Dendritic cell treated with granulocyte-macrophage colony-stimulating factor and Interleukin-4, amounts not matched to agents 40 ng/mL and 50 ng/mL, for 4 days (primary cell): ENCODE data around the gene UROC1.
A peak's percentile ranks its signal among the peaks of the same experiment; 100 is the strongest.

ENCODE experiments used
- H3K27ac Mint-ChIP-seq: one replicate; pipeline ENCODE4 v1.8.0; 2022; ENCODE audit warnings: mild to moderate bottlenecking, mixed read lengths
- H3K27me3 Mint-ChIP-seq: one replicate; pipeline ENCODE4 v1.8.0; 2022; ENCODE audit warnings: mild to moderate bottlenecking, mixed read lengths
- H3K36me3 Mint-ChIP-seq: one replicate; pipeline ENCODE4 v1.8.0; 2022; ENCODE audit warnings: low read depth, mixed read lengths
- H3K4me1 Mint-ChIP-seq: one replicate; pipeline ENCODE4 v1.8.0; 2022; ENCODE audit warnings: low read depth, mixed read lengths
- H3K4me3 Mint-ChIP-seq: one replicate; pipeline ENCODE4 v1.8.0; 2022; ENCODE audit warnings: mild to moderate bottlenecking, moderate library complexity, mixed read lengths
- H3K9me3 Mint-ChIP-seq: one replicate; pipeline ENCODE4 v1.8.0; 2022; ENCODE audit warnings: mixed read lengths
- intact Hi-C: fragments of 100-400 bp; cut with micrococcal nuclease; formaldehyde crosslinking; loops from one replicate; pipeline ENCODE4 v1.15.0; 2022

The UROC1 gene

GRCh38 chr3:126517291-126517951 is at the start of gene UROC1:
Gene UROC1, minus strand, starts transcription at chr3:126517773. Its CDS starts 54 bp downstream, at chr3:126517719.
- Mint-ChIP-seq H3K27me3 (peaks cover 3% of the 10 kb centered on the region), H3K36me3 (no peaks in the 10 kb centered on the region), H3K4me1 (peaks cover 18% of the 10 kb centered on the region), H3K9me3 (no peaks in the 10 kb centered on the region), H3K4me3 (no peak within 1 kb of the TSS), H3K27ac (peak within 1 kb of the TSS; percentile 39)
- intact Hi-C loops = no loop called here

DNA sequence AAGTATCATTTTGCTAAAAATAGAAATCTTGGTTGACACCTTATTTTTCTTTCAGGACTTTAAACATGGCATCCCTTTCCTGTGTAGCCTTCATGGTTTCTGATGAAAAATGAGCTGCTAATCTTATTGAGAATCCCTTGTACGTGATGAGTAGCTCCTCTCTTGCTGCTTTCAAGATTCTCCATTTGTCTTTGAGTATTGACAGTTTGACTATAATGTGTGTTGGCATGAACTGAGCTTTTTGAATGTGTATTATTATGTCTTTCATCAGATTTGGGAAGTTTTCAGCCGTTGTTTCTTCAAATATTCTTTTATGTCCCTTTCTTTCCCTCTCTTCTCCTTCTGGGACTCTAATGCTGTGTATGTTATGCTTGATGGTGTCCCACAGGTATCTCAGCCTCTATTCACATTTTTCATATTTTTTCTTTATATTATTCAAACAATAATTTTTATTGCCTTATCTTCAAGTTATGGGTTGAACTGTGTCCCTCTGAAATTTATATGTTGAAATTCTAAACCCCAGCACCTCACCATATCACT is 45.2 kb upstream of the UROC1 start:
- Mint-ChIP-seq H3K4me3 (no peak overlapping the region), H3K36me3 (no peaks in the 10 kb centered on the region), H3K4me1 (peaks cover 3% of the 10 kb centered on the region), H3K27ac (no peak overlapping the region), H3K9me3 (no peaks in the 10 kb centered on the region), H3K27me3 (peaks cover 2% of the 10 kb centered on the region)
- intact Hi-C loops = no loop called here

DNA sequence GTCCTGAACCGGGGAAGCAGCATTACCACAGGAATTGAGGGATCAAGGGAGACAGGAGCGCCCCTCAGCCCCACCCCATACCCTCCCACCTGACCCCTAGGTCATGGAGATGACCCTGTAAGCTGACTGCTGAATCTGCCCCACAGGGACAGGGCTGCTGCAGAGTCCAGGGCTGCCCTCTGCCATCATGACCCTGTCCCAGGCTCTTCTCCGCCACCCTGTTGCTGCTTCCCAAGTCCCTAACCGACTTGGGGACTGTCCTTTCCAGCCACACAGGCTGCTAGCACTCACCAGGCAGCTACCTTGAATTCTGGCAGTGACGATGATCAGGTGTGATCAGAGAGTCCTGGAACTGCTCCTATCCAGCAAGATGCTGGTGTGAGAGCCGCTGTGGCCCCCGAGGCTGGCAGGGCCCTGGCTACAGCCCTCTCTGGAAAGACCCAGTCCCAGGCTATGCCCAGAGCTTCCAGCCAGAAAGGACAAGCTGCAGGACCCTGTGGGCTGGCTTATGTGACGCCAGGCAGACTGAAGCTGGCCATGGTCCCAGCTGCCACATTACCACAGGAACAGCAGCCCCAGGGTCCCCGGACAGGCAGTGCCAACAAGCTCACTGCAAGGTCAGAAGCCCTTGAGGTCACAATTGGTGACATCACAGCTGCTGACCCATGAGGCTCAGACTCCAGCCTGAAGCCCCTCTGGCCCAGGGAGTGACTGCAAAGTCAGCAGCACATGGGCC is 40.9 kb upstream of the UROC1 start, which contains the start of gene C3orf22:
Gene C3orf22 (minus strand): TSS at position 597 of the 736 bp plus-strand sequence. CDS start 5,542 bp downstream, outside the sequence.
- no peak within 1 kb of the TSS for H3K4me3 Mint-ChIP-seq
- no peaks in the 10 kb centered on the region for H3K9me3 Mint-ChIP-seq
- intact Hi-C loops = no loop called here
- no peak within 1 kb of the TSS for H3K27ac Mint-ChIP-seq
- no peaks in the 10 kb centered on the region for H3K36me3 Mint-ChIP-seq
- H3K27me3 Mint-ChIP-seq = peaks cover 2% of the 10 kb centered on the region
- H3K4me1 Mint-ChIP-seq = no peaks in the 10 kb centered on the region

DNA sequence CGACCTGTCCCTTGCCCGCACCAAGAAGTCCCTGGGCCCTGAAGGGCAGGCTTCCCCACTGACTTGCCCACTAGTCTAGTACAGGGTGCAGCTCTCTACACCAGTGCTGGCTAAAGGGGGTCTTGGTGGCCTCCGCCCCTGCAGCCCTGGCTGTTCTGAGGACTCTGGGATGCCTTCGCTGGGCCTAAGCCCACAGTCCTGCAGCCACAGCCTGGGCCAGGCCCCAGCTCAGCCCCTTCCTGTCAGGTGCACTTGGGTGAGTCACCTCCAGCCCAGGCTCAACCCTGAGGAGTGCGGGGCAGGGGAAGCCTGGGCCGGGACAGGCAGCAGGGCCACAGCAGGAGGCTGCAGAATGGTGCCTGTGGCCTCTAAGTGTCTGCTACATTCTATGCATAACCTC is 40.2 kb upstream of the UROC1 start:
- Mint-ChIP-seq H3K27ac (no peak overlapping the region), H3K4me3 (no peak overlapping the region)
- intact Hi-C loops = no loop called here

DNA sequence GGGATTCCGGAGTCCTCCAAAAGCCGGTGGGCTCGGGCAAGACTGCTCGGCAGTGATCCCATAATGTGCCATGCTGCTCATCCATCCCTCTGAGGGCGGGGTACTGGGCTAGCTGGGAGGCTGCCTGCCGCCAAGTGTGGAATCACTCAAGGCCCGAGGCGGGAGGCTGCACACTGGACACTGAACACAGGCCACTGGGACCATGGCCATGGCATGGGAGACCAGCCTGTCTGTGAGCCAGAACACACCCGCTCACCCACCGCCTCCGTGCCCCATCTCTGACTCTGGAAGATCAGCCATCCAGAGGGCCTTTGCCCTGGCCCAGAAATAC is 39.8 kb upstream of the UROC1 start:
- Mint-ChIP-seq H3K9me3 (no peaks in the 10 kb centered on the region), H3K4me3 (no peak overlapping the region), H3K27me3 (peaks cover 2% of the 10 kb centered on the region), H3K36me3 (no peaks in the 10 kb centered on the region), H3K4me1 (no peaks in the 10 kb centered on the region), H3K27ac (no peak overlapping the region)
- intact Hi-C loops = no loop called here

More for the DNA sequence above, 40.2 kb upstream of the UROC1 start:
- Mint-ChIP-seq H3K27me3 (peaks cover 2% of the 10 kb centered on the region), H3K4me1 (no peaks in the 10 kb centered on the region), H3K9me3 (no peaks in the 10 kb centered on the region), H3K36me3 (no peaks in the 10 kb centered on the region)

- no peak overlapping the region for H3K27ac Mint-ChIP-seq
- H3K4me3 Mint-ChIP-seq = no peak overlapping the region
- H3K9me3 Mint-ChIP-seq = no peaks in the 10 kb centered on the region
- H3K4me1 Mint-ChIP-seq = no peaks in the 10 kb centered on the region
- H3K36me3 Mint-ChIP-seq = no peaks in the 10 kb centered on the region
- intact Hi-C loops = no loop called here
- peaks cover 2% of the 10 kb centered on the region for H3K27me3 Mint-ChIP-seq
Measured at GRCh38 chr3:126556637-126557414, 39.3 kb upstream of the UROC1 start.

DNA sequence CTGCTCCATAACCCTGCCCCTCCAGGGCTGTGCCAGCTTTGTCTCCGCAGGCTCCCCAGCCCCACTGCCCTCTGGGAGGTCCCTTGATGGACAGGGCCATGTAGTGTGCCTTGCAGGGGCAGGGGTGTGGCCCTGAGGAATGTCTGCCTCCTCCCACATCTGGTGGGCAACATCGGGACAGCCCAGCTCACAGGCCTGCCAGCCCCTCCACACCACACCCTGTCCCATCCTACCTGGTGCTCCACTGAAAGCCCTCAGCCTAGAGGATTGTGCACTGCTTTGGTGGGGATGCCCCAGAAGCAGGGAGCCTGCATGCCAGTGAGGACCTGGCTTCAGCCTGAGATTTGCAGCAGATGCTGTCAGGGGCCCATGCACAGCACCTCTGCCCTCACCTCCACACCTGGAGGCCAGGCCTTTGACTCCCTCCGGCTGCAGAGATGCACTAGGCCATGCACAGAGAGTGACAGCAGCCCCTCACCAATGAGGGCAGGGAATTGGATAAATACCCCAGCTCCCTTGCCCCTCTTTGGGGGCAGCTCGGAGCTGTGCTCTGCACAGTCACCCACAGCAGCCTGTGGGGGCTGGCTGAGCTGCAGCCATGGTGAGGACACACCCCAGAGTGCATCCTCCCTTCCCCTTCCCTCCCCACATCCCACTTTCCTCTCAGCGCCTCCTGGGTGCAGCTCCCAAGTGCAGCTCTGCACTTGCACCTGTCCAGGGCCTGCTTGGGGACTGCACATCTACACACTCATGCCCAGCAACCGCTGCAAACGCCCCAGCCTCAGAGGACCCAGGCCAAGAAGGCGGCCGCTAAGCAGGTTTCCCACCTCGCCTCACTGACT is 38.4 kb upstream of the UROC1 start:
- H3K9me3 Mint-ChIP-seq = no peaks in the 10 kb centered on the region
- intact Hi-C loops = no loop called here
- H3K4me1 Mint-ChIP-seq = peaks cover 6% of the 10 kb centered on the region
- no peak overlapping the region for H3K27ac Mint-ChIP-seq
- no peak overlapping the region for H3K4me3 Mint-ChIP-seq
- H3K27me3 Mint-ChIP-seq = peaks cover 4% of the 10 kb centered on the region
- H3K36me3 Mint-ChIP-seq = no peaks in the 10 kb centered on the region

DNA sequence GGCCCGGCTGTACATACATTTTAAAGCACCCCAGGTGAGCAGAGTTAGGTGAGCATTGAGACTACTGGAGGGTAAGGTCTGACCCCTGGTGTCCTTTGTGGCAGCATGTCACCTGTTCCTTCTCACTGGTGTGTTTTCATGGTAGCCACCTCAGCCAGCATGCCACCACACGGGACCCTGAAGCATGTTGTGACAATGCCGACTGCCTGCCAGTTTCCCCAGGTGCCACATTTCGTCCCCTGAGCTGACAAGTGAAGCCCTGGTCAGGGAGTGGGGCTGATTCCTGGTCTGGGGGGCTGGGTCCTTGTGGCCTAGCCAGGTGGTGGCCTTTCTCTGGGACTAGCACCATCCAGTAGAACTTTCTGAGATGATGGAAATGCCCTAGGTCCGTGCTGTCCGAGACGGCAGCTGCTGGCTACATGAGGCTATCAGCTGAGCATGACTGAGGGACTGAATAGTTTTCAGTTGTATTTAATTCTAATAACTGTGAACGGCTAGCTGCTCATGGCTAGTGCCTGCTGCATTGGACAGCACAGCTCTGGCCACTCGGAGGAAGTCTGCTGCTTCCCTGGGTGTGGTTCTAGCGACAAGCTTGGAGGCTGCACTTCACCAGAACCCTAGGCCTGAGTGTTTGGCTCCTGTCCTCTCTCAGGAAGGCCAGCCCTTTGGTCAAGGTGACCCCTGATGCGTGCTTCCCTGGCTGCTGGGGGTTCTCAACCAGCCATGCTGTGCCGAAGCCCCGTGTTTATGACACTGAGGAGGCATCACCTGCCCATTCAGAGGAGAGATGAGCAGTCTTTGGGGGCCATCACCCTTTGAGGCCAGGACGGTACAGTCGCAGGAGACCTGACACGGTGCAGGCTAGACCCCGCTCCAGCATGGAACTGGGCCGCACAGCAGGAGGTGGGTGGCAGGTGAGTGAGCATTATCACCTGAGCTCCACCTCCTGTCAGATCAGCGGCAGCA is 37.3 kb upstream of the UROC1 start:
- intact Hi-C loops = no loop called here
- Mint-ChIP-seq H3K27me3 (peaks cover 4% of the 10 kb centered on the region), H3K36me3 (no peaks in the 10 kb centered on the region), H3K4me3 (no peak overlapping the region), H3K27ac (no peak overlapping the region), H3K4me1 (peaks cover 17% of the 10 kb centered on the region), H3K9me3 (no peaks in the 10 kb centered on the region)

DNA sequence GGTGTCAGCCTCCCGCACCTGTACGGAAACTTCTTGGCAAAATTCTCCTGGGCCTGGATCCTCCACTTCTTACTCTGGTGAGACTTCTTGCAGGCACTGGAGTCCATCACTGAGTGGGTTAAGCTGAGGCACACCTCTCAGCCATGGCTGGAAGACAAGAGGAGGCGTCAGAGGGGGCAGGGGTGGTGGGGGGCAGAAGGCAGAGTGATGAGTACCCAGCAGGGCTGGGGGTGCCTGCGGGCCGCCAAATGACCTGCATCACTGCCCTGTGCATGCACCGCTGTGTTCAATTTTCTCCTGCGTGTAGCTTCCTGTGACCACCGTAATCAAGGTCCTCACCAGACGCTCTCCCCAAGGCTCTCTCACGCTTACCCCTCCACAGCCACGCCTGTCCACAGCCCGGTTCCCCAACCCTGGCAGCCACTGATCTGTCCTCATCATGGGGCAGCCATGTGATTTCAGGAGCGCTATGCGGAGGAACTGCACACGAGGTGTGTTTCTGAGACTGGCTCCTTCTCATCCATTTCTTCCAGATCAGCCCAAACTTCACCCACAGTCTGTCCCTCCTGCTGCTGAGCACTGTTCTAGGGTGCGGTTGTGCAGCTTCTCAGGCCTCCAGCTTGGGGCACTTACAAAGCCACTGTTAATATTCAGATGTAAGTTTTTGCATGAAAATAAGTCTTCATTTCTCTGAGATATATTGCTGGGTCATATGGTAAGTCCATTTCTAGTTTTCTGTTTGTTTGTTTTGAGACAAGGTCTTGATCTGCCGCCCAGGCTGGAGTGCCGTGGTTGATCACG is 35.9 kb upstream of the UROC1 start:
- no peaks in the 10 kb centered on the region for H3K36me3 Mint-ChIP-seq
- H3K4me3 Mint-ChIP-seq = no peak overlapping the region
- peaks cover 4% of the 10 kb centered on the region for H3K27me3 Mint-ChIP-seq
- peaks cover 30% of the 10 kb centered on the region for H3K4me1 Mint-ChIP-seq
- no peak overlapping the region for H3K27ac Mint-ChIP-seq
- no peaks in the 10 kb centered on the region for H3K9me3 Mint-ChIP-seq
- intact Hi-C loops = no loop called here

DNA sequence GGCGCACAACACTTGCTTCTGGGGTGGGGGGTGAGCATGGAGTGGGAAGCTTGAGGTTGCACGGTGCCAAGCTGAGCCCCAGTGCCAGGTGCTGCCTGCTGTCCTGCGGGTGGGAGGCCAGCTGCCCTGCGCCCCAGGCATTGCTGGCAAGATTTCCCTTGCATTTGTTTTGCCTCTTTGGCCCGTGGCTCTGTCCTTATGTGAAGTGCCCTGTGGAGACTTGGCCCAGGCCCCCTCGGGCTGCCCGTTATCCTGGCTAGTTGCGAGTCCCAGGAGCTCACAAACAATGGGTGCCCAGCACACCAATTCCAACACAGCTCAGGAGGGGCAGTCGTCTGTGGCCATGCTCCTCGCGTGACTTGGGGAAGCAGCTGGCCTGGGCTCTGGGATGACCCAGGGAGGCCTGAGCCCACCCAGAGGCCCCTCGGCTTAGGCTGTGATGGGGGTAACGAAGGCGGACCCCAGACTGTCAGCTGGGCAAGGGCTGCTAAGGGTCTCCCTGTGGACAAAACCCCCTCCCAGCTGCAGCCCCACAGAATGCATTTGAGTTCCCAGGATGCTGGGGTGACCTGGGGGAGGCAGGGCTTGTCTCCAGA is 35.2 kb upstream of the UROC1 start:
- intact Hi-C loops = no loop called here
- H3K36me3 Mint-ChIP-seq = no peaks in the 10 kb centered on the region

DNA sequence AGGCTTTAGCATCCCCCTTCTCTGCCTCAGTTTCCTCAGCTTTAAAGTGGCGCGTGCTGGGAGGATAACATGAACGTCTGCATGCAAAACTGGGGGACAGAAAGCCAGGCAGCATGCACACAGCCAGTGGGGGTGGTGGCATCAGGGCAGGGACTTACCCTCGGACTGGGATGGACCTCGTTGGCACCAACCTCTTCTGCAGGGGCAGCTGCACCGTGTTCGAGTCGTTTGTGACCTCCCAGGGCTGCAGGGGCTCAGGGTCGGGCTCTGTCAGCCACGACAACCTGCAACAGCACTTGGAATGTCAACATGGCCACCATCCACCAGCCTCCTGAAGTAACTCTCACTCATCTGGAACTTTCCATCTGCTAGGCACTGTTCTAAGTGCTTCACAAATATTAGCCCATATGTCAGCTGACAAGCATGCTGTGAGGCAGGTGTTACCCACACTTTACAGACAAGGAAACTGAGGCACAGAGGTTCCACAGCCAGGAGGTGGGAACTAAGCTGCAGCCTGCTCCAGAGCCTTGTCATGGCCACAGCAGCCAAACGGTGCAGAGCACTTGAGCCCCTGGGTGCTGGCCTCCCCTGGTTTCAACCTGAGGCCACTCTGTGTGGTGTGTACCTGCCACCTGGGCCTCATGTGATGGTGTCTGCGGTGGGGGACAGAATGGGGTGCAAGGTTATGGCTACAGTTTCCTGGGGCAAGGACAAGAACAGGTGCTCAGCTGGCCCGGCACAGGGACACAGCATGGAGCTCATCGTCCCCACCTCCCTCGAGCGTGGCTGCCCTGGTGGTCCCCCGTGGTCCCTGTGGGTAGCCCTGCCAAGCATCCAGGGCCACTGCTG is 34.5 kb upstream of the UROC1 start:
- H3K27me3 Mint-ChIP-seq = peaks cover 4% of the 10 kb centered on the region
- no peaks in the 10 kb centered on the region for H3K36me3 Mint-ChIP-seq
- H3K4me1 Mint-ChIP-seq = peaks cover 43% of the 10 kb centered on the region
- intact Hi-C loops = no loop called here
- H3K27ac Mint-ChIP-seq = no peak overlapping the region
- H3K9me3 Mint-ChIP-seq = no peaks in the 10 kb centered on the region
- no peak overlapping the region for H3K4me3 Mint-ChIP-seq

More for the DNA sequence above, 35.2 kb upstream of the UROC1 start:
- H3K4me3 Mint-ChIP-seq = no peak overlapping the region
- no peaks in the 10 kb centered on the region for H3K9me3 Mint-ChIP-seq
- peaks cover 4% of the 10 kb centered on the region for H3K27me3 Mint-ChIP-seq
- H3K4me1 Mint-ChIP-seq = peaks cover 36% of the 10 kb centered on the region
- no peak overlapping the region for H3K27ac Mint-ChIP-seq
